ENCODE results near the gene BABAM2. TPM values are rescaled to one million over a fixed set of nuclear protein-coding genes. Genes with fewer than 3 reads are reported as not detected.

Gene BABAM2
- total RNA-seq, 1 experiment from 2014 or later, result 16.3 TPM

DNA sequence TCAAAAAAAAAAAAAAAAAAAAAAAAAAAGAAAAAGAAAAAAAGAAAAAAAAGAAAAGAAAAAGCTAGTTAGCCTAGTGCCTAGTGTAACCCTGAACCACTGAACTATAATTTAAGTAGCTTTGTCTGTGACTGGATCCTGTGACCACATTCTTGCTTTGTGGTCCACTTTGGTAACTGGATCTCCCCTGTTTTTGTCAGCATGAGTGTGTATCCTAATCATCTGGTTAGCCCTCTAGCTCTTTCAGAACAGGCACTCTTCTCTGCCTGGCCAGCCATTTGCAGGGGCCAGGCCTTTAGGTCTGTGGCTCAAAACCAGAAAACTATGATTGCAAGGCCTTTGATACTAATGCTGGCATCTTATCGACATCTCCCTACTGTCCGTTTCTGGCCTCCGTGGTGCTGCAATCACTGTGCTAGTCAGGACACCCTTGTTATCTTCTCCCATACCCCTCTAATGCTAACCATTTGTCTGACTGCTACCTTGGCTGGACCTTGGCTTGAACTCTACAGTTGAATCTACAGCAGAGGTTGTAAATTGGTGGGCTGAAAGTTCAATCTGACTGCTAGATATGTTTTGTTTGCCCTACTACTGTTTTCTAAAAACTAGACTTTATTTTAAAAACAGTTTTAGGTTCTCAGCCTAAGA lies 40.8 kb upstream of the BABAM2 start:
- no TSS peak for BruUV-seq (replicated peaks)
- POLR2A ChIA-PET (ENCODE audit: unreplicated experiment), result interaction anchor here (0.6 kb wide), 1 partner anchor 17 kb away, joined by 7 read pairs; no protein-coding TSS in a partner anchor
- no peak for ATAC-seq

DNA sequence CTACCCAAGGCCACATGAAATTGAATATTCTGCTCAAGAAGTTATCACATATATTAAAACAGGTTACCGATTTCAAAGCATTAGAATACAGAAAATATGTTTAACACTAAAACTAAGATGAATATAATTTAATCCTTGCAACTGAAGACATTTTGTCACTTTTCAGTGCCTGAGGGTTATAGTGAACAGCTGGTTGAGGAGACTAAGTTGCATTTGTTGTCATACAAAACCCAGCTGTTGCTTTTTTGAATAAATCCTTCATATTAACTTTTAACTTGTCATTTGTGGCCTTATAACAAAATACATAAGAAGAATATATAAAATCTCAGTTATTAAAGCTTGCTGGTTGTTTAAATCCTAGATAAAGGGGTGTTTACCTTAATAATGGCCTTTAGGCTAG lies 37.8 kb upstream of the BABAM2 start:
- no TSS peak for BruUV-seq (replicated peaks)
- ChIA-PET CTCF (no interaction called here), POLR2A (ENCODE audit: unreplicated experiment) (no interaction called here)
- Histone ChIP-seq H3K9ac (ENCODE audit: low read length) (no peak overlapping the region), H4K20me1 (ENCODE audit: low read length) (no peaks in the 10 kb centered on the region), H3K4me2 (ENCODE audit: low read length) (no peak overlapping the region), H3K27ac (ENCODE audit: low read length) (no peak overlapping the region), H3K9me3 (ENCODE audit: low read length) (no peaks in the 10 kb centered on the region), H3K4me1 (ENCODE audit: insufficient read depth, low read length) (peaks cover 26% of the 10 kb centered on the region), H3K9me2 (replicated peaks; ENCODE audit: low read length) (no peaks in the 10 kb centered on the region), H3K27me3 (ENCODE audit: low read length) (no peaks in the 10 kb centered on the region), H2AFZ (ENCODE audit: low read length) (no peak overlapping the region), H3K4me3 (ENCODE audit: low read length) (no peak overlapping the region), H3F3A (ENCODE audit: low read length, unreplicated experiment) (no peaks in the 10 kb centered on the region), H3K79me2 (ENCODE audit: low read length) (no peaks in the 10 kb centered on the region), H3K36me3 (ENCODE audit: low read depth, low read length) (no peaks in the 10 kb centered on the region)
- intact Hi-C loops (cut with micrococcal nuclease), result no loop called here
- no peak for DNase-seq
- TF ChIP-seq EZH2 (IDR thresholded peaks at IDR 0.05; ENCODE audit: low read length, unreplicated experiment) (no peak), CTCF (conservative IDR thresholded peaks at IDR 0.05; ENCODE audit: low read depth, low read length) (no peak), EZH2phosphoT487 (IDR thresholded peaks at IDR 0.05; ENCODE audit: borderline replicate concordance, low read length) (no peak)
- no peak for ATAC-seq

More for the DNA sequence above, 40.8 kb upstream of the BABAM2 start:
- CTCF ChIA-PET, result no interaction called here
- H3K4me3 ChIP-seq (ENCODE audit: low read length), result no peak overlapping the region
- DNase-seq, result no peak
- no peaks in the 10 kb centered on the region for H3F3A ChIP-seq (ENCODE audit: low read length, unreplicated experiment)
- H3K9me3 ChIP-seq (ENCODE audit: low read length), result no peaks in the 10 kb centered on the region
- H3K27me3 ChIP-seq (ENCODE audit: low read length), result no peaks in the 10 kb centered on the region
- intact Hi-C loops (cut with micrococcal nuclease), result no loop called here
- H2AFZ ChIP-seq (ENCODE audit: low read length), result no peak overlapping the region
- TF ChIP-seq CTCF (conservative IDR thresholded peaks at IDR 0.05; ENCODE audit: low read depth, low read length) (no peak), EZH2 (IDR thresholded peaks at IDR 0.05; ENCODE audit: low read length, unreplicated experiment) (no peak), EZH2phosphoT487 (IDR thresholded peaks at IDR 0.05; ENCODE audit: borderline replicate concordance, low read length) (no peak)
- no peaks in the 10 kb centered on the region for H3K9me2 ChIP-seq (replicated peaks; ENCODE audit: low read length)
- no peaks in the 10 kb centered on the region for H3K4me1 ChIP-seq (ENCODE audit: insufficient read depth, low read length)
- no peak overlapping the region for H3K27ac ChIP-seq (ENCODE audit: low read length)
- H4K20me1 ChIP-seq (ENCODE audit: low read length), result no peaks in the 10 kb centered on the region
- no peak overlapping the region for H3K9ac ChIP-seq (ENCODE audit: low read length)
- H3K4me2 ChIP-seq (ENCODE audit: low read length), result no peak overlapping the region
- no peaks in the 10 kb centered on the region for H3K36me3 ChIP-seq (ENCODE audit: low read depth, low read length)
- no peaks in the 10 kb centered on the region for H3K79me2 ChIP-seq (ENCODE audit: low read length)

DNA sequence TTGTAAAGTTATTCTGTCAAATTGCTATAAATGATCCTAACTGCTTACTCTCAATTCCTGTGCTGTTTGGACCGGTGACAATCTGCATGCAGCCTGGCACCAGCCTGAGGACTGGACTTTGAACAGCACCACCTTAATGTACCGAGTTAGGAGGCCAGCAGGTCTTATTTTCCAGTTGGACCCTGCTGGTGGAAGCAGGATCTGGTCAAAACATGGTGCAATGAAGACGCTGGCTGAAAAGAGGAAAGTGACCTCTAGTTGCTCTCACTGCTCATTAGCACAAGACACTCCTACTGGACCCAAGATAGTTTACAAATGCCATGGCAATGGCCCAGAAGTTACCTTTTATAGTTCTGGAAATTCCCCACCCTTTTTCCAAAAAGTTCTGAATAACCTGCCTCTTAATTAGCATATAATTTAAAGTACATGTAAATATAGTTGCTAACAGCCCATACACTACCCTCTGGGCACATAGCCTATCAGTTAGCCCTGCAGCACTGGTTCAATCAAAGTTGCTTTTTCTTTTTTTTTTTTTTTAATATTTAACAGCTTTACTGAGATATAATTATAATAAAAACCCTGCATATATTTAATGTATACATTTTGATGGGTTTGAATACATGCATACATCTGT lies 36.2 kb upstream of the BABAM2 start:
- Histone ChIP-seq H3K9me2 (replicated peaks; ENCODE audit: low read length) (no peaks in the 10 kb centered on the region), H3K9me3 (ENCODE audit: low read length) (no peaks in the 10 kb centered on the region), H3K4me2 (ENCODE audit: low read length) (no peak overlapping the region), H3K9ac (ENCODE audit: low read length) (no peak overlapping the region), H3K4me1 (ENCODE audit: insufficient read depth, low read length) (peaks cover 27% of the 10 kb centered on the region), H3K4me3 (ENCODE audit: low read length) (no peak overlapping the region), H3K36me3 (ENCODE audit: low read depth, low read length) (no peaks in the 10 kb centered on the region), H3F3A (ENCODE audit: low read length, unreplicated experiment) (no peaks in the 10 kb centered on the region), H3K27ac (ENCODE audit: low read length) (no peak overlapping the region), H4K20me1 (ENCODE audit: low read length) (no peaks in the 10 kb centered on the region), H3K79me2 (ENCODE audit: low read length) (no peaks in the 10 kb centered on the region), H3K27me3 (ENCODE audit: low read length) (no peaks in the 10 kb centered on the region), H2AFZ (ENCODE audit: low read length) (no peak overlapping the region)
- POLR2A ChIA-PET (ENCODE audit: unreplicated experiment), result no interaction called here
- TF ChIP-seq EZH2 (IDR thresholded peaks at IDR 0.05; ENCODE audit: low read length, unreplicated experiment) (no peak), EZH2phosphoT487 (IDR thresholded peaks at IDR 0.05; ENCODE audit: borderline replicate concordance, low read length) (no peak), CTCF (conservative IDR thresholded peaks at IDR 0.05; ENCODE audit: low read depth, low read length) (no peak)
- CTCF ChIA-PET, result no interaction called here
- no TSS peak for BruUV-seq (replicated peaks)
- ATAC-seq, result no peak
- intact Hi-C loops (cut with micrococcal nuclease), result no loop called here
- DNase-seq, result no peak

All from PC-3 (cell line).